GM12878 (cell line): ENCODE measurements around the gene IL10RA.

Experiments used
- MYC ChIP-seq: IDR thresholded peaks from 2 replicates; pipeline ENCODE4 v1.6.1; 2011; ENCODE audit warnings: mild to moderate bottlenecking, low read length, moderate library complexity, inconsistent platforms; ENCODE audit not compliant: insufficient read depth, insufficient replicate concordance, insufficient read length, severe bottlenecking
- PBX3 ChIP-seq: IDR thresholded peaks from 2 replicates; pipeline ENCODE4 v1.6.1; 2011; ENCODE audit warnings: mild to moderate bottlenecking, low read depth, low read length, moderate library complexity; ENCODE audit not compliant: insufficient replicate concordance

- peak; percentile 38 for TF ChIP-seq PBX3
- no peak for TF ChIP-seq MYC
Observed at GRCh38 chr11:118010738-118011461, 24.7 kb downstream of the IL10RA start.
